GM18520 (cell line): Measurements from ENCODE around the gene NPAS3.

Experiments used
- ATAC-seq: cut with Tn5 transposase; IDR thresholded peaks from one replicate; pipeline ENCODE4 v1.9.1; 2021; ENCODE audit not compliant: unreplicated experiment

NPAS3 gene

DNA sequence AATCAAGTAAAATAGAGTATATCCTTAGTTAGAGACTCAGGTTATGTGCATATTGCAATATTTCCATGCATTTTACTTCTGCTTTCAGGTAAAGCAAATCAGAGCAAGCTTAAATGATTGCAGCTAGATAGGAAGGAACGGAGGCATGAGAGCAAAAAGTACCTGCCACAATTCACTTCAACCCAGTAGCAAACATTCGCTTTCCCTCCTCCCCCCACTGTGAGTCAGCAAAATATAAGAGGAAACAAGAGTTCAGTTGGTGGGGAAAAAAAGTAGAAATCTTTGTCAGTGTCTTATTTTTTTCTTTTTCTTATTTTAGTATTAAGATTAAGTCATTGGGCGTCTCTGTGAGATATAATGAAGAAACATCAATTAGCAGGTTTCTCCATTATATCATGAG, 475.4 kb downstream of the NPAS3 start:
- no peak for ATAC-seq

DNA sequence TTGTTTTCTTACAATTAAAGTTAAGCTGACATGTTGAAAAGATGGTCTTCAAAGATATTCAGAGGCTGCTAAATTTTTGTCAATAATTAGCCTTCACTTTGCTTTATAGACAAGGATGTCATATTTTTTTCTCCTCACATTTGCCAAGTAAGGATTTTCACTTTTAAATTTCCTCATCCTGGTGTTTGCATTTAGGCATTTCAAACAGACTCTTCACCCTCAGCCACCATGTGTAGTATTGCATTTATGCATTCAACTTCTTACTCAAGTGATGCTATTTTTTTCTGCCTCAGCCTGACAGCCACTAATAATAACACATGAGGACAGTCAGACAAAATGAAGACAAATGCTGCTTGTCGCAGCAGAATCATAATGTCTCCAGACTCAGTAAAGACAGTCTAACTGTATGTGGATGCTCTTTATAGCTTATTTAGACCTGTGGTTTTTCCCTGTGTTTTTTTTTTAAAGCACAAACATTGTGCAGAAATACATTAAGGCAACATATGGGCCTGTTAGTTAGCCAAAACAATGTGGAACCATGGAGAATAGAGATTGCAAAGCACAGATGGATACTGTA, 481.5 kb downstream of the NPAS3 start:
- no peak for ATAC-seq

DNA sequence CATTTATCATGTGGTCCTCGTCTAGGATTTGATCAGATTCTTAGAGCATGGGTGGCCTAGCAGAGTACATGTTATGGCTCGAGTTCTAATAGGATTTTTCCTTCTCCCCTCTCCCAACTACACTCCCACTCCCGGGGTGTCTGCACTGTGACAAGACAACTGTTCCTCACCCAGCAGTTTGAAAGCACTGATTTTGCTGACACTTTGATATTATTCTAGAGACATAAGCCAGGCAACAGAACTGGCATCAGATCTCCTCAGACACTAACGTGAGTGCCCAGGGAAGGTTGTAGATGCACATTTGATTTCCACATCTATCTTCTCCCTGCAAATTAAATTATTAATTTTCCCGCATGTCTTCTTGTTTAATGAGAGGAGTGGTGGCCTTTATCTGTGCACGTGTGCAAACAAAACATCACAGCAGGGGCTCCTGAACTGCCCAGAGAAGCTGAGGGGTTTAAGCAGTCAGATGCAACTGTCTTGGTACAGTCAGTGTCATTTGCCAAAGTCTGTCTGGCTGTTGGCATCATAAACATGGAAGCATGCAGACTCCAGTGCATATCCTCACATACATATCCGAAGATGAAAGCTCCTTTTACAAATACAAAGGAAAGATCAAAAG, 491.8 kb downstream of the NPAS3 start:
- no peak for ATAC-seq

DNA sequence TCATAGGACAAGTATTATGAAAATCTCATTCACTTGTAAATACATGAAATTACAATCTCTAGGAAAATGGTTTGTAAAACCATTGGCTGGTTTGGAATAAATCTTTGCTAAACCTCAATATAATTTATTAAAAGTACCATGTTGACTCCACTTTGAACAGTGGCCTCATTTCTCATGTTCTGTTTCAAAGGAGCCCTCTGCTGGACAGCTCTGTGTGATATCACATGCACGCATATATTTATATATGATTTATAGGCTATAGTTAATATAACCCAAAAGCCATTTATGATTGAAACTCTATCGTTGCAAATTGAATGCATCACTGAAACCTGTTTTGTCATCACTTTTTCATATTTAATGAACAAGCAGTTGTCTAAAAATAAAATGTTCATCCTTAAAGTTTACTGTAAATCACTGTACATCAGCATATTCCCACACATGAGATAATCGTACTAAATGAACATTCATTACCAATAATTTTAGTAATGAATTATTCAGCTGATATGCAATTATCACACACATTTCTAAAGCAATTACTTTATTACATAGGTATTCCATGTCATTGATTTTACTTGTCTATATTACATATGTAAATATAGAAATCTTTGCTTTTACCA, 493.8 kb downstream of the NPAS3 start:
- no peak for ATAC-seq

DNA sequence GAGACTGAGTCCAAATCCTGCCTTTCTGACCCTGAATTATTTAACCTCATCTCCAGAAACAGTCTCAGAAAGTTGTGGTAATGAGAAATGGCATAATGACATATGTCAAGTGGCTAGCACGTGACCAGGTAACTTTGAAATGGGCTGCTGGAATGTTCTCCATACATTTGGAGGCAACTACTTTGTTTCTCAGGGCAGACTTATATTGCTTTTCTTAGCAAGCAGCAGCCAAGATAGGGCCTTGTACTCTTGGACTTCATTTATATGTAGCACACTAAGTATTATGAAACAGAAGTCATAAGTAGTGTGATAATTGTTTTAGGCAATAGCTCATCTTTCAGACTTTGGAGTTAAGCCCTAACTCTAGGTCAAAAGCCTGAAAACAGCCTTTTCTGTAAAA, 494.7 kb downstream of the NPAS3 start:
- no peak for ATAC-seq

DNA sequence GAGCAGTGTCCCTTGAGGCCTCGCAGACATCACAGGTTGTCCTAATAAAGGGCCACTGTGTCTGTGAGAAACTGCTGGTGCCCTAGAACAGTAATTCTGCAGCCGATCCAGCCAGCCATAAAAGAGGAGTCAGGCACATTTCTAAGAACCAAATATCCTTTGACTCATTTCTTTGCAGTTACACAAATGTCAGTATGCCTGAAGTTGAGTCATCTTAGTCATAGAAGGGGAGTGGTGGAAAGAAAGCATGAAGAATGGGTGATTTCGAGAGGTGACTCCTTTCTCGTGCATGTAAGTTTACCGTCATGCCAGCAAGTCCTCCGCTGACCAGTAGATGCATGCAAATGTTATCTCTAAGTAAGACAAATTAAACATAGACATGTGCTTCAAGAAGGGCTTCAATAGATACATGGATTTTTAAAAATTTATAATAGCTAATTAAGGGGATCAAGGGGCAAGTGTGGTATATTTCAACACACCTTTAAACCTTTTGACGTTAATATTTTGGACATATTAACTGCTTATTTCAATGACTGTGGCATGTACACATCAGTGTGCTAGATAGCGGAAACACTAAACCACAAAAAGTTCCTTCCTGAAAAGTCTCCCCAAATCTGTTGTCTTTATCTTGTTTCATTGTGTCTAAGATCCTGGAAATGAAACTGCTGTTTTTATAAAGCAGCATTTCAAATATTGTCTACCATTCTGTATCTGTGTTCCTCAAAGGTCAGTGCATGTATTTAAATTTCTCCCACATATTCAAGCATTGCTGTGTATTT, 497.4 kb downstream of the NPAS3 start:
- ATAC-seq = no peak

DNA sequence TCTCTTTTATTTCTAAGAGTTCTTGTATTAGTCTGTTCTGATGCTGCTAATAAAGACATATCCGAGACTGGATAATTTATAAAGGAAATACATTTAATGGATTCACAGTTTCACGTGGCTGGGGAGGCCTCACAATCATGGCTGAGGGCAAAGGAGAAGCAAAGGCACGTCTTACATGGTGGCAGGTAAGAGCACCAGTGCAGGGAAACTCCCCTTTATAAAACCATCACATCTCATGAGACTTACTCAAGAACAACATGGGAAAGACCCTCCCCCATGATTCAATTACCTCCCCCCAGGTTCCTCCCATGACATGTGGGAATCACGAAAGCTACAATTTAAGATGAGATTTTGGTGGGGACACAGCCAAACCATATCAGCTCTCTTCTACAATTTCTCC, 503.0 kb downstream of the NPAS3 start:
- ATAC-seq = no peak

DNA sequence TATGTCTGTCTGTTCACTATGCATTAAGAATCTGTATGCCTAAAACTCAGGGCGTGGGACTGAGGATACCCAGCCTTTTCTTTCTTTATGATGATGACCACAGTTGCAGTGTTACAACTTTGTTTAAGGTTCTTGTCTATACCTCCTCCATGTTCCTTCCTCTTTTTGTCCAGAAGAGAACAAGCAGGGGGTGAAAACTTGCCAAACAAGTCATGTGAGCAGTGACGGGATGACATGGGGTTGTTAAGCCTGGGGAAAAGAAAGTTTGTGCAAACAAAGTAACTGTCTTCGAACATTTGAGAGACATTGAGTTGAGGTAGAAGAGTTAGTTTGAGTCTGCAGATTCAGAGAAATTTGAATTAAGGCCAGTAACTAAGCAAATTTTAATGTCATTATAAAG, 505.5 kb downstream of the NPAS3 start:
- no peak for ATAC-seq

DNA sequence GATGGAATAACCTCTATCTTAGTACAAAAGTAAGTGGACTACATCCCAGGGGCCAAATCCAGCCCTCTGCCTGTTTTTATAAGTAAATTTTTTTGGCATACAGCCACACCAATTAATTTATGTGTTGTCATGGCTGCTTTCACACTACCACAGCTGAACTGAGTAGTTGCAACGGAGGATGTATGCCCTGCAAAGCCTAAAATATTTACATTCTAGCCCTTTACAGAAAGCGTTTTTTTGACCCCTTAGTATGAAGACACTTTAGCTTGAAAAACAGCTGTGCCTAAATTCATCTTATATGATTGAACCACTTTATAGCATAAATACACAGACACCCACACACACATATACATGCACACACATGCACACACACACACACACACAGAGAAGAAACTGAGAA, 510.6 kb downstream of the NPAS3 start:
- no peak for ATAC-seq

DNA sequence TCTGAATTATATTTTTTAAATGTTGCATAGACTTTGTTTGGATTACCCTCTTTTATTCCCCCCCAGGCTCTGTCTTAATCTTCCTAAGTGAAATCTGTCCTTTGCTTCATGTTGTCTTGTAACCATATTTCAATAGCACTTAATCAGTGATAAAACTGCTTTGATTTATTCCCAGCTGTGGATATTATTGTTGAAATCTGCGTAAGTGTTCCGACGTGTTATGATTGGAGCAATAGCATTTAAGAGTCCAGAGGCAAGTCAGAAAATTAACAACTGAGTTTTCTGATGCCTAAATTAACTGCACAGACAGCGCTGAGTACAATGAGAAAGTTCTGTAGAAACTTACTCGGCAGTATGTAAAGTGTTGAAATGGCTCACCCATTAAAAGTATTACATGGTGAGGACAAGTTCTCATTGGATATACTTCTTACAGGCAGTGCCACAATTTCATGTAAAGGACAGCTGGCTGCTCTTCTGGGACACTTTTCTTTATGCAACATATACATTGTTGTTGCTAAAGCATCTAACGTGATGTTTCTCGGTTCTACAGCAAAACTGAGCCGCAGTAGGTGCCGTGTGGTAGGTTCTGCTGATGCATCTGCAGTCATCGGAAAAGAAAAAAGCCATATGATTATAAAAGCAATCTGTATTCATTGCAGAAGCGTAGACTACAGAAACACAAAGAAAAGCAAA, 511.2 kb downstream of the NPAS3 start:
- ATAC-seq = no peak

DNA sequence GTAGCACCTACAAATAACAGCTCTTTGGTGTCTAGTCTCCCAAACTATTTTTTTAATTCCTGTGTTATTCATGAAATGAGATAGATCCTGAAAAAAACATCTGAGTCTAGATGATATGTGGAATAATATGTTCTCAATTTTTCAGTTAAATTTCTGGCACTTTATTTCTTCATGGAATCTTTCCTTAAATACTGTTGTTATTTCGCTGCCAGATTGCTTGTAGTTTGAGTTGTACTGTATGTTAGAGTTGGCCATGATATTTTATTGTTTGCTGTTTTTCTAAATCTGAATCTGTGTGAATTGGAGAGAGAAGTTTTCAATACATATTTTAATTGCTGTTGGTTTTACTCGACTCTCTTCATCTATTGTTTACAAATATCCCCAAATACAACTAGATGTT, 511.7 kb downstream of the NPAS3 start:
- no peak for ATAC-seq

DNA sequence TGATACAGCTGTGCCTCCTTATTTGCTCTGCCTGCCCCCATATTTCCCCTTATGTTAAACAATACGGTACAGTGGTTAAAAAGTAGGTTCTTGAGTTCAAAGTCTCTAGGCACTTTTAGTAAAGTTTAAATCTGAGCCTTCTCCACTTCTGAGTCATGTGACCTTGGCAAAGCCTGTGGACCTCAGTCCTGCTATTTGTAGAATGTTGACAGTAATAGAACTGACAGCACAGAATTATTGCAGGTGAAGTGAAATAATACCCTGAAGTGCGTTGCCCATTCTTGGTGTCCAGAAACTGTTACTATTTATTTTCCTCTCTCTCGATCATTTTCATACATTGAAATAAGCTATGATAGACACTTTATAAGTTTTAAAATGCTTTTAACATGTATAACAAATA, 512.5 kb downstream of the NPAS3 start:
- no peak for ATAC-seq

DNA sequence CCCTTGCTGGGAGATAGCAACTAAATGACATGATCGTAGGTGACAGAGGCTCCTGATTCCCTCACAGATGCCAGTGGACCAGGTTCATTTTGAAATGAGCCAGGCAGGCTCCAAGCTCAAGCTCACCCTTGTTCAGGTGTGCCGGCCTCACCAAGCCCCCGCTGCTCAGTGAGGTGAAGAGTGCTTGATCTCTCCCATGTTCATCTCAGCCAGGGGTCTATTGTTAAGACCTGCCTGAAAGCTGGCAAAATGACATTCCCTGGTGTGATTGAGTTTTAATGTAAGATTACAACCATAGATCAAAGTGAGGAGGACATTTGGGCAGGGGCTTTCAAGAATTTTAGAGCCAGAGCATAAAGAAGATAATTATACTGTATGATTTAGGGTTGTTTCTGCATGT, 514.3 kb downstream of the NPAS3 start:
- no peak for ATAC-seq

DNA sequence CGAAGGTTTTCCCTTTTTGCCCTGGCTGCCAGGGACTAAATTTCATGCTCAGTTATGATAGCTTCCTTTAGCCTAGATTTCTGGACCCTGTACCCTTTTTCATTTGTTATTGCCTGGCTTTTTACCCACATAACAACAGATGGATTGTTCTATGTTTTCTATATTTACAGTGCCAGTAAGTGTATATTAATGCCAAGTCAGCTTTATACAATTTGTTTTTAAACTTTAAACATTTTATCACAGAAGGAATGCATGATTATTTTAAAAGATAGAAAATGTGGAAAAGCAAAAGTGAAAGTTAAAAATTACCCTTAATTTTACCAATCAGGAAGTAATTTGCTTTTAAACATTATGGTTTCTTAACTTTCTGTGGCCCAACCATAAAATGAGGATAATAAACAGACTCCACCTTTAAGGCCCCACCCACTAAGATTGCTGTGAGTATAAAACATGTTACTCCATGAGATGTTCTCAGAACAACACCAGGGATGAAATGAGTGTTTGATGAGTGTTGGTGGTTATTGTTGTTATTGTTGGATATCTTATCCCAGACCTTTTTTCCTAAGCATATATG, 515.4 kb downstream of the NPAS3 start:
- ATAC-seq = no peak

DNA sequence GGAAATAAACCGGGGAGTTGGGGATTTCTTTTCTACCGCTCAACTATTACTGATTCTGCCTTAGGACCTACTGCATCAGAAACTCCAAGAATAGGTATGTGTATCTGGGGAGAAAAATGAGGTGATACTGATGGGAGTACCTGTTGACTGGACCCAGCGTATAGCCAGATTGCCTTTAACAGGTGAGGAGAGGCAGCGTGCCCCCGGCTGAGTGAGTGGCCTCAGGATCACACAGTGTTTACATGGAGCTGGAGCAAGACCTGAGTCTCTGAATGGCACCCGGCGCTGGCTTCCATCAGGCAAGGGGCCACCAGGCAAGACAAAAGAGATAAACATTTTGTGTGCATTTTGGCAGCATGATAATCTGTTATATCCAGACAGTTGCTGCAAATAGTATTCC, 516.0 kb downstream of the NPAS3 start:
- ATAC-seq = no peak

DNA sequence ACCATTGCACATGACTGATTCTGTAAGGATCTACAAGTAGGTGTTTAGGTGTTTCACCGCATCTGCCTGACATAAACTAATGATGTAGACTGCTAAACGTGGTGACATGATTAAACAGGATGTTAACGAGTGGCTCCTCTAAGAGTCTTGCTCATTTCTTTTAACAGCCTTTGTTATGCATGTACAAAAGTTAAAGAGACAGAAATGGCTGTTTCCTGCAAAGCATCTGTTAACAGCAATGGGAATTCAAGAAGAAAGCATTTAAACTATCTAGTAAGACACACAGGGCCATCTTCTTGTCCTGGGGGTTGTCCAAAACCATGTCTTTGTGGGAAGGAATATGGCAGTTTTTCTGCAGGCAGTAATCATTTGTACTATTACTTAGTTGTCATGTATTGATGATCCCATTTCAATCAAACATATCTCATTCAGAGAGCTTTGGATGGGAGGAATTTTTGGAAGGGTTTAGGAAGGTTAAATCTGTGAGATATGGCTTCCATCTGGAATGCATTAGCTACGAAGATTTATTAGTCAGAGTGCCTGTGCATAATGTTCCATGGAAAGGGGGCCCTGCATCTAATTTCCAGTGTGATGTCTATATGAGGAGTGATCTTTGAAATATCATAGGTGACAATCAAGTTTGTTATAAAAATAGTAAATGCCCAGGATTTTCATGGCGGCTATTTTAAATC, 517.1 kb downstream of the NPAS3 start:
- no peak for ATAC-seq

DNA sequence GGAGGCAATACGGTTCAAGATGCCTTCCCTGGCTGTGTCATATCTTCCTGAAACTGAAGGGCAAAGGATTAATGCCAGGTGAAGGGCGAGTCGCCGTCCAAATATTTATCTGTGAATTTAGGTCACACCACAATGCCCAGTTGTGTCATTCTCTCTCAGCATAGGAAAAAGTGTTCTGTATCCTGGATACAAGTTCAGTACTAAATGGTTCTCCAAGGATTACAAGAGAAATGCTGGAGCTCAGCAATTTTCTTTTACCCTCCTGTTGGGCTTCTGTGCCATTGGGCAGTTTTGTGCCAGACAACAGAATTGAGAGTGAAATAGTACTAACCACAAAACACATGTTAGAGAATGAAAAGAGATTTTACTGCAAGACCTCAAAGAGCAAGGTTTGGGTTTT, 518.3 kb downstream of the NPAS3 start:
- ATAC-seq = no peak

DNA sequence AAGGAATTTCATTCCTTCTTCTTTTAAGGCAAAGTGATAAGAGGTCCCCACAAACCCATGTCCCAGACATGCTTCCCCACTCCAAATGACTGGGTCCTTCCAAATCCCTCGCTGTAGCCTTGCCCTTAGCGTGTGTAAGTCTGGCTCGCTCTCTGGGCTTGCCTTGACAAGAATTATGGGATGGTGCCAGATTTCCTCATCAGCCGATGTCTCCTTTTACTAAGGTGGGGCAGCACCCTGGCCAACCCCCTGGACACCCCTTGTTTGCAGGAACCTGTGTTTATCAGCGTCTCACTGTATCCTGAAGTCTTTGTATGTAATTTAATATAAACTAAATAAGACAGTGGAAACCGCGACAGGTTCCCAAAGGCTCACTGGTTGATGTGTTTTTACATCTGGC, 518.9 kb downstream of the NPAS3 start:
- no peak for ATAC-seq

DNA sequence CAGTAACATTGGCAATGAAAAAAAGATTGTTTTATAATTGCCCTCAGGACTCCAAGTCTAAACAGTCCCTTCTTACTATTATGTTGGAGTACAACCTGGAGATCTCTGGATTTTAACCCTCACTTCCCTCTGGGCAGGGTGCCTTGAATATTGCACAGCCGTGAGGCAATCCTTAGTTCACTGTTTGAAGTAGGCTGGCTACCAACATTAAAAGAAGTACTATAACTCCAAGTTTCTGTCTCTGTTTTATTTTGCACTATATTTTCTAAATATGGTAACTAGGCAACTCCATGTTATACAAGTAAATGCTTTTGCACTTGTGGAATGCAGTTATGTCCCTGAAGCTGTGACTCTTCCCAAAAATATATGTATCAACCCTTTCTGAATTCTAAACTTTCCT, 521.5 kb downstream of the NPAS3 start:
- ATAC-seq = no peak

DNA sequence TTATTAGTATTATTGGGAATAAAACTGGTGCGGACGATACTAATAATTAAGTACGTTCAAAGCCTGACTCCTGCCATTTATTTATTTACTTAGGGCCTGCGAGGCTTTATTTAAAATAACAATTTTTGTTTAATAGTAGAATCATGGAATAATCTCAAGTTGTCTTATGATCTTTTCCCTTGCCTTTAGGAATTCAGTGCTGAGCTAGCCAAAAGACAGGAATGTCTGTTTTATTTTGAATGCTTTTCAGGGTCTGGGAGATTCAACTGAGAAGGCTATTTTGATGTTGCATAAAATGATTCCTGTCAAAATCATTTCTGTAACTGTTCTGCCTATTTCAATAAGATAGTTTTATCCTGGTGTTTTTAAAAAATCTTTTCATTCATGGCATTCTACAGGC, 522.4 kb downstream of the NPAS3 start:
- ATAC-seq = no peak

DNA sequence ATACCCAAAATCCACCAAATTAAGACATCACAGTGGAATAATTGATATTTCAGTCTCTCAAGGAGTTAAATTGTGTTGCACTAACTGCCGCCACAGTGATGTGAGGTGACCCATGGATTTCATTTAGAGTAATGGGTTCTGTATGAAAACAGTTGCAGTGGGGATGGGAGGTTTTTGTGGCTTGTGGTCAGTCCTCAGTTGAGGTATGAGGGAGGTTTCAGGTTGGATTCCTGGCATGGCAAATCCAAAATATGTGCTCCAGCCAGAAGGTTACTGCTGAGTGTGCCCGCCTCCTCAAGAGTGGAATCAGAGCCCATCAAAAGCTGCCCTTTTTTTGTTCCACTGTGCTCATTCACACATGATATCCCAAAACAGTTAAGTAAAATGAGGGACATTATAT, 525.1 kb downstream of the NPAS3 start:
- ATAC-seq = no peak
